VCaP (cell line): ENCODE results near the gene GOLGA6D.
"Not testable (repeated sequence)": the region's sequence is repeated elsewhere in the genome, so short reads cannot be mapped to it uniquely, and the experiment has no call there.

Experiments
- H3K27ac ChIP-seq: fragments of 450-650 bp; 2 replicates; pipeline ENCODE4 v1.5.1; 2017
- CTCF ChIP-seq: fragments of 450-650 bp; conservative IDR thresholded peaks from 2 replicates; pipeline ENCODE4 v1.5.1; 2017; ENCODE audit warnings: mild to moderate bottlenecking, moderate library complexity

GOLGA6D gene

GRCh38 chr15:75238150-75238549, 44.5 kb upstream of the GOLGA6D start:
- no peak for TF ChIP-seq CTCF
- no peak overlapping the region for H3K27ac ChIP-seq

- not testable (repeated sequence) for H3K27ac ChIP-seq
Observed at GRCh38 chr15:75245741-75246140, 36.9 kb upstream of the GOLGA6D start.

- not testable (repeated sequence) for H3K27ac ChIP-seq
Observed at GRCh38 chr15:75248991-75249390, 33.6 kb upstream of the GOLGA6D start.

GRCh38 chr15:75249726-75250125, 32.9 kb upstream of the GOLGA6D start:
- no peak overlapping the region for H3K27ac ChIP-seq
- TF ChIP-seq CTCF, result no peak

- not testable (repeated sequence) for H3K27ac ChIP-seq
Observed at GRCh38 chr15:75251343-75251742, 31.3 kb upstream of the GOLGA6D start.

- not testable (repeated sequence) for H3K27ac ChIP-seq
- peak; percentile 35 for TF ChIP-seq CTCF
Observed at GRCh38 chr15:75252285-75252684, 30.4 kb upstream of the GOLGA6D start.

GRCh38 chr15:75258034-75258433, 24.6 kb upstream of the GOLGA6D start, which contains the start of gene GOLGA6C:
TSS of gene GOLGA6C (plus strand) at chr15:75258334. CDS start at chr15:75258599, 265 bp downstream.
- H3K27ac ChIP-seq, result not testable (repeated sequence)

GRCh38 chr15:75258620-75259343, 23.9 kb upstream of the GOLGA6D start:
- H3K27ac ChIP-seq, result not testable (repeated sequence)

- H3K27ac ChIP-seq, result not testable (repeated sequence)
Observed at GRCh38 chr15:75259873-75260272, 22.8 kb upstream of the GOLGA6D start.

GRCh38 chr15:75273751-75274359, 8.8 kb upstream of the GOLGA6D start:
- H3K27ac ChIP-seq, result not testable (repeated sequence)

- not testable (repeated sequence) for H3K27ac ChIP-seq
- peak; percentile 98 for TF ChIP-seq CTCF
Observed at GRCh38 chr15:75274509-75275107, 8.0 kb upstream of the GOLGA6D start.

- H3K27ac ChIP-seq, result not testable (repeated sequence)
Observed at GRCh38 chr15:75275617-75276016, 7.0 kb upstream of the GOLGA6D start.

GRCh38 chr15:75278497-75278896, 4.1 kb upstream of the GOLGA6D start:
- H3K27ac ChIP-seq, result not testable (repeated sequence)

- H3K27ac ChIP-seq, result not testable (repeated sequence)
Observed at GRCh38 chr15:75284152-75284551, 1.5 kb downstream of the GOLGA6D start.

GRCh38 chr15:75293660-75294059, 11.0 kb downstream of the GOLGA6D start:
- H3K27ac ChIP-seq, result not testable (repeated sequence)

GRCh38 chr15:75298541-75299310, 16.1 kb downstream of the GOLGA6D start:
- not testable (repeated sequence) for H3K27ac ChIP-seq
